GM12864 (cell line): ENCODE data around the gene TAF1.
A peak's percentile ranks its signal among the peaks of the same experiment; 100 is the strongest.
"Not testable (repeated sequence)": the region's sequence is repeated elsewhere in the genome, so short reads cannot be mapped to it uniquely, and the experiment has no call there.

Experiments
- DNase-seq: peaks from one replicate; pipeline ENCODE4 v3.0.0-alpha.2; 2011; ENCODE audit warnings: low read depth
- H3K4me3 ChIP-seq: 2 replicates; pipeline ENCODE4 v1.5.1; 2011; ENCODE audit warnings: mild to moderate bottlenecking, low read depth, low read length, control low read depth
- CTCF ChIP-seq: IDR thresholded peaks from 2 replicates; pipeline ENCODE4 v1.5.1; 2011; ENCODE audit warnings: low read depth, mild to moderate bottlenecking, moderate library complexity, low read length, control low read depth, inconsistent platforms; ENCODE audit errors: missing control alignments

TAF1 gene

GRCh38 chrX:71365875-71366673, at the start of gene TAF1:
Gene TAF1 (plus strand): TSS chrX:71366357. CDS start chrX:71366375, 18 bp downstream.
- TF ChIP-seq CTCF = no peak
- DNase-seq = peak; percentile 94
- H3K4me3 ChIP-seq = peak within 1 kb of the TSS; percentile 82

GRCh38 chrX:71316959-71317358, 49.2 kb upstream of the TAF1 start:
- H3K4me3 ChIP-seq, DNase-seq: not testable (repeated sequence)

GRCh38 chrX:71320126-71320525, 46.0 kb upstream of the TAF1 start:
- no peak for TF ChIP-seq CTCF
- DNase-seq = no peak
- no peak overlapping the region for H3K4me3 ChIP-seq

- no peak for DNase-seq
- H3K4me3 ChIP-seq = no peak overlapping the region
- TF ChIP-seq CTCF = no peak
Measured at GRCh38 chrX:71321731-71322130, 44.4 kb upstream of the TAF1 start.

- DNase-seq, H3K4me3 ChIP-seq: not testable (repeated sequence)
Measured at GRCh38 chrX:71324452-71324851, 41.7 kb upstream of the TAF1 start.

GRCh38 chrX:71326394-71326793, 39.8 kb upstream of the TAF1 start:
- no peak for DNase-seq
- no peak for TF ChIP-seq CTCF
- H3K4me3 ChIP-seq = no peak overlapping the region

GRCh38 chrX:71349151-71349665, 16.9 kb upstream of the TAF1 start:
- DNase-seq, H3K4me3 ChIP-seq: not testable (repeated sequence)

GRCh38 chrX:71349867-71350266, 16.3 kb upstream of the TAF1 start:
- not testable (repeated sequence) for H3K4me3 ChIP-seq, DNase-seq

GRCh38 chrX:71352439-71352838, 13.7 kb upstream of the TAF1 start:
- not testable (repeated sequence) for DNase-seq, H3K4me3 ChIP-seq

- no peak for TF ChIP-seq CTCF
- no peak overlapping the region for H3K4me3 ChIP-seq
- no peak for DNase-seq
Measured at GRCh38 chrX:71364221-71364620, 1.9 kb upstream of the TAF1 start.
